ENCODE data around the gene AFDN.
"Not testable (repeated sequence)": the region's sequence is repeated elsewhere in the genome, so short reads cannot be mapped to it uniquely, and the experiment has no call there.

AFDN gene

DNA sequence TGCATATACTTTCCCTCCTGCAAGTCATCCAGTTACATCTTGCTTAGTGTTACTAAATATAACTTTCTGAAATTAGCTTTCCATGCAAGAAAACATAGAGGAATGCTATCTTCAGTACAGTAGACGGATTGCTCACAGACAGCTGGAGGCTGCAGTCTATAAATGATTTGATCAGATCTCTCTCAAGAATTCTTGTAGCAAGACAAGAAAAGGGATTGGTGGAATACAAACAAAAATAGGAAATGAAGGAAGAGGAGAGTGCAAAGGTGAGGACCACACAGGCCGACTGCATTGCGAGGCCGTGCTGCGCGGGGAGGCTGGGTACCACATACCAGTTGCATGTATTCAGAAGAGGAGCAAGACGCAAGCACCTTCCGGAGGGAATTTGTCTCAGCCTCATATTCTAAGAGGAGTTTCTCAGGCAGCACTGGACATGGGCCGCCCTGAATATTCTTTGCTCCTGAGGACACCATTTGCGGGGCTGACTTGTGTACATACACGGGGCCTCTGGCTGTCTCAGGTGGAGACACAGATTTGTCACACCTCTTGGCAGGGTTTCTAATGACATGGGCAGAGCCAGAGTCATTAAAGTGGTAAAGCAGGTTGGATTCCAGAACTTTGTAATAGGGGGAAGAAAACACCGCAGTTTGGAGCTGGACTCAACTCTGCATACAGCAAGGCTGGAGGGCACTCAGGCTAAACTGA is 148.1 kb downstream of the AFDN start:
- no peak overlapping the region for H3K4me3 ChIP-seq (ENCODE audit: control insufficient read depth, low read depth, low read length)
- TF ChIP-seq, protein P1, sequence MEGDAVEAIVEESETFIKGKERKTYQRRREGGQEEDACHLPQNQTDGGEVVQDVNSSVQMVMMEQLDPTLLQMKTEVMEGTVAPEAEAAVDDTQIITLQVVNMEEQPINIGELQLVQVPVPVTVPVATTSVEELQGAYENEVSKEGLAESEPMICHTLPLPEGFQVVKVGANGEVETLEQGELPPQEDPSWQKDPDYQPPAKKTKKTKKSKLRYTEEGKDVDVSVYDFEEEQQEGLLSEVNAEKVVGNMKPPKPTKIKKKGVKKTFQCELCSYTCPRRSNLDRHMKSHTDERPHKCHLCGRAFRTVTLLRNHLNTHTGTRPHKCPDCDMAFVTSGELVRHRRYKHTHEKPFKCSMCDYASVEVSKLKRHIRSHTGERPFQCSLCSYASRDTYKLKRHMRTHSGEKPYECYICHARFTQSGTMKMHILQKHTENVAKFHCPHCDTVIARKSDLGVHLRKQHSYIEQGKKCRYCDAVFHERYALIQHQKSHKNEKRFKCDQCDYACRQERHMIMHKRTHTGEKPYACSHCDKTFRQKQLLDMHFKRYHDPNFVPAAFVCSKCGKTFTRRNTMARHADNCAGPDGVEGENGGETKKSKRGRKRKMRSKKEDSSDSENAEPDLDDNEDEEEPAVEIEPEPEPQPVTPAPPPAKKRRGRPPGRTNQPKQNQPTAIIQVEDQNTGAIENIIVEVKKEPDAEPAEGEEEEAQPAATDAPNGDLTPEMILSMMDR (IDR thresholded peaks at IDR 0.05; ENCODE audit: control insufficient read depth, insufficient read depth, low read depth, low read length, missing control alignments), result no peak
- DNase-seq (ENCODE audit: low read depth), result no peak

DNA sequence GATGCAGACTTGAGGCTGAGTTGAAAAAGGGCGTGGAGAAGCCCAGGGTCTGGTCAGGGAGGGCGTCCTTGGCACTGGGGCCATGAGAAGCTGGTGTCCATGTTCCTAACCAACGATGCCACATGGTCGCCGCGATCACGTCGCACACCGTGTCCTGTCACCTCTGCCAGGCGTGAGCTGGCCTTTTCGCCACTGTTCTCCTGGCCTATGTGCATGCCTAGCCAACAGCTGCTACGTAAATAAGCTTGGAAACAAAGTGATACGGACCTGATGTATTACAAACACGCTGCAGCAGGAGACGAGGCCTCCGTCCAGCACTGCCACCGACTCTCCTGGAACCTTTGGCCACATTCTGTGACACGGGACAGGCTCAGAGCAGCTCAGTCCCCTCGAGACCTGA is 148.7 kb downstream of the AFDN start:
- no peak for DNase-seq (ENCODE audit: low read depth)
- no peak overlapping the region for H3K4me3 ChIP-seq (ENCODE audit: control insufficient read depth, low read depth, low read length)
- TF ChIP-seq, protein P1 (IDR thresholded peaks at IDR 0.05; ENCODE audit: control insufficient read depth, insufficient read depth, low read depth, low read length, missing control alignments), result no peak

DNA sequence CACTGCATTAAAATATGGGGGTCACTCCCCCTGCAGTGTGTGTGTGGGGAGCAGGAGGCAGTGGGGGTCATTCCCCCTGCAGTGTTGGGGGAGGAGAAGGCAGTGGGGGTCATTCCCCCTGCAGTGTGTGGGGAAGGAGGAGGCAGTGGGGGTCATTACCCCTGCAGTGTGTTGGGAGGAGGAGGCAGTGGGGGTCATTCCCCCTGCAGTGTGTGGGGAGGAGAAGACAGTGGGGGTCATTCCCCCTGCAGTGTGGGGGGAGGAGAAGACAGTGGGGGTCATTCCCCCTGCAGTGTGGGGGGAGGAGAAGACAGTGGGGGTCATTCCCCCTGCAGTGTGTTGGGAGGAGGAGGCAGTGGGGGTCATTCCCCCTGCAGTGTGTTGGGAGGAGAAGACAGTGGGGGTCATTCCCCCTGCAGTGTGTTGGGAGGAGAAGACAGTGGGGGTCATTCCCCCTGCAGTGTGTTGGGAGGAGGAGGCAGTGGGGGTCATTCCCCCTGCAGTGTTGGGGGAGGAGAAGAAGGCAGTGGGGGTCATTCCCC is 149.5 kb downstream of the AFDN start:
- not testable (repeated sequence) for DNase-seq (ENCODE audit: low read depth); H3K4me3 ChIP-seq (ENCODE audit: control insufficient read depth, low read depth, low read length)

DNA sequence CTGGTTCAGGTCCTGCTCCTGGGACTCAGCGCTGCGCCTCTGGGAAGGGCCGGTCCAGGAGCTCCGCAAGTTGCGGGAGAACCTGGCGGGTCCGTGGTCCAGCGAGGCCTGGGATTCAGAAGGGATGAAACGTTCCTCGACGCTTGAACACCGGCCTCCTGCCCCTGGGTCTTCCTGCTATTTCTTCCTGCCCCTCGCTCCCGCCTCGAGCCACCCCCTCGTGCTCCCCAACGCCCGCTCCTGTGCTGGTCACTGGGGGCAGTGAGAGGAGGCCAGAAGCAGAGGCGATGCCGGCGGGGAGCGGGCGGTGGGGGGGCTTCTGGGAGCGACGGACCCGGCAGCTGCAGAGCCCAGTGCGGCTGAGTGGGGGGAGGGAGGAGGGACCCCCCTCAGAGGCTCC is 150.0 kb downstream of the AFDN start:
- no peak overlapping the region for H3K4me3 ChIP-seq (ENCODE audit: control insufficient read depth, low read depth, low read length)
- TF ChIP-seq, protein P1 (IDR thresholded peaks at IDR 0.05; ENCODE audit: control insufficient read depth, insufficient read depth, low read depth, low read length, missing control alignments), result no peak

DNA sequence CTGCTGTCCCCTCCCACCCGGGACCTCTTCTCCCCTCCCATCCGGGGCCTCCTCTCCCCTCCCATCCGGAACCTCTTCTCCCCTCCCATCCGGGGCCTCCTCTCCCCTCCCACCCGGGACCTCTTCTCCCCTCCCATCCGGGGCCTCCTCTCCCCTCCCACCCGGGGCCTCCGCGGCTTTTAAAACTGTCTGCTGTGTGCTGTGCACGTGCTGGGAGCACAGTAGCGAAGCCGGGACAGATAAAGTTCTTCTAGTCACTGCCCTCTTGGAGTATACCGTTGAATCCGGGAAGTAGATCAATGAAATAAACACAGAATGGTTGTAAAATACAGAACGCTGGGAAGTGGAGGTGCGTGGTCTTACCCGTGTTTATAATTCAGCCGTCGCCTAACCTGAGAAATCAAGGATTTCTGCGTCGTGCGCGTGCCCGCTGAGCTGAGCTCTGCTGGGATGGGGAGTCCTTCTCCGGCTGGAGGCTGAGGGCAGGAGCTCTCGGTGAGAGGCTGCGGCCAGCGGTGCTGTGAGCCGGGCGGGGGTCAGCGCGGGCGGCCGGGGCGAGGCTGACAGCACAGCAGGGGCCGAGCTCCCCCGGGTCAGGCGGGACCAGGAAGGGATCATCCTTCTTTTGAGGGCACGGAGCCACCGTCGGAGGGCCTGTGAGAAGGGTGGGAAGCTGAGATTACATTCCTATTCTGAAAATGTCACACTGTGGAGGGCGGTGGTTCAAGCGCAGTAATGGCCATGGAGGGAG is 151.2 kb downstream of the AFDN start:
- H3K4me3 ChIP-seq (ENCODE audit: control insufficient read depth, low read depth, low read length), result no peak overlapping the region
- no peak for DNase-seq (ENCODE audit: low read depth)
- TF ChIP-seq, protein P1 (IDR thresholded peaks at IDR 0.05; ENCODE audit: control insufficient read depth, insufficient read depth, low read depth, low read length, missing control alignments), result no peak

More for the DNA sequence above, 150.0 kb downstream of the AFDN start:
- no peak for DNase-seq (ENCODE audit: low read depth)

DNA sequence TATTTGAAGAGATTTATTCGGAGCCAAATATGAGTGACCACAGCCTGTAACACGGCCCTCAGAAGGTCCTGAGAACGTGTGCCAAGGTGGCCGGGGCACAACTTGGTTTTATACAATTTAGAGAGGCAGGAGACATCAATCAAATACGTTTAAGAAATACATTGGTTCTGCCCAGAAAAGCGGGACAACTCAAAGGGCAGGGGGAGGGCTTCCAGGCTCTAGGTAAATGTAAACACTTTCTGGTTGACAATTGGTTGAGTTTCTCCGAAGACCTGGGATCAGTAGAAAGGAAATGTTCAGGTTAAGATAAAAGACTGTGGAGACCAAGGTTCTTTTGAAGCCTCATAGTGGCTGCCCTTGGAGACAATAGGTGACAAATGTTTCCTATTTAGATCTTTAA is 151.9 kb downstream of the AFDN start:
- DNase-seq (ENCODE audit: low read depth), result no peak
- TF ChIP-seq, protein P1 (IDR thresholded peaks at IDR 0.05; ENCODE audit: control insufficient read depth, insufficient read depth, low read depth, low read length, missing control alignments), result no peak
- H3K4me3 ChIP-seq (ENCODE audit: control insufficient read depth, low read depth, low read length), result no peak overlapping the region

Data from AG09309 (cell line).